Activated B cell treated with CpG ODN at 0.5 μM for 24 hours (primary cell): Measurements from ENCODE around the gene TM4SF18. TPM values are rescaled to one million over a fixed set of nuclear protein-coding genes. Genes with fewer than 3 reads are reported as not detected.

Experiments used
- ATAC-seq: fragments of 200-7000 bp; cut with Tn5 transposase; one replicate; pipeline ENCODE4 v1.10.0; 2021; ENCODE audit warnings: low read depth, mild to moderate bottlenecking, moderate library complexity
- CTCF ChIA-PET: fragments of 350-600 bp; sonication (Branson Sonifier 250); formaldehyde crosslinking; loops from one replicate; lab custom pipeline; 2021; ENCODE audit warnings: antibody characterized with exemption; lab: Charles Lee
- POLR2A ChIA-PET: fragments of 350-600 bp; sonication (Branson Sonifier 250); formaldehyde crosslinking; loops from one replicate; lab custom pipeline; 2021; ENCODE audit warnings: antibody characterized with exemption; lab: Charles Lee
- DNase-seq: peaks from one replicate; pipeline ENCODE4 v3.0.0; 2022
- H3K27ac Mint-ChIP-seq: one replicate; pipeline ENCODE4 v1.8.0; 2020; ENCODE audit warnings: mixed read lengths
- H3K27me3 Mint-ChIP-seq: one replicate; pipeline ENCODE4 v1.8.0; 2021; ENCODE audit warnings: mixed read lengths
- H3K36me3 Mint-ChIP-seq: one replicate; pipeline ENCODE4 v1.8.0; 2021; ENCODE audit warnings: low read depth, mixed read lengths
- H3K4me1 Mint-ChIP-seq: one replicate; pipeline ENCODE4 v1.8.0; 2021; ENCODE audit warnings: mixed read lengths
- H3K4me3 Mint-ChIP-seq: one replicate; pipeline ENCODE4 v1.8.0; 2020; ENCODE audit warnings: mild to moderate bottlenecking, mixed read lengths
- H3K9me3 Mint-ChIP-seq: one replicate; pipeline ENCODE4 v1.8.0; 2020; ENCODE audit warnings: mixed read lengths
- intact Hi-C: fragments of 100-400 bp; cut with micrococcal nuclease; formaldehyde crosslinking; loops from one replicate; pipeline ENCODE4 v1.15.1; 2024
- total RNA-seq: library from RNA; stranded (reverse); gene quantifications from 2 replicates; pipeline ENCODE4 v1.2.3, GENCODE V29; 2022
- TF ChIP-seq, protein P1 (sequence below): fragments of 200-600 bp; IDR thresholded peaks from one replicate; pipeline ENCODE4 v1.8.0; 2022; ENCODE audit warnings: antibody characterized with exemption, mild to moderate bottlenecking

TM4SF18 gene
- total RNA-seq, 1 donor from 2014 or later: not detected

DNA sequence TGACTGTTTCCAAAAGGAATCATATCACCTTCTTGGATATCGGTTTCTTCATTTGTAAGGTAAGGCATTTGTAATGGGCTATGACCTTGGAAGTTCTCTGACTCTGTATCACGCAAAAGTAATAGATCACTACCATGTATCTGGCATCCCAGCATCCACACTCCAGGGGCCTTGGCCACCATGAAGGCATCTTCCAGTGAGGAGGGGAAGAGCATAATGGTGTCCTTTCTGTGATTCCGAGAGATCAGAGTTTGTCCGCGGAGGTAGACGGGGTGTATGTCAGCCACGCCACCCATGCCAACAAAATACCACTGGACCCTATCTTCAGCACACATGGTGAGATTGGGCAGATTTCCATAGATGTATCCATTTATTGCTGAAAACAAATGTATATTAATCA, 63.7 kb downstream of the TM4SF18 start:
- ChIA-PET CTCF (interaction anchor here (1.3 to 3.2 kb wide), 2 partner anchors 41 to 150 kb away, joined by 3 to 15 read pairs; no protein-coding TSS in a partner anchor), POLR2A (no interaction called here)
- H3K9me3 Mint-ChIP-seq: no peaks in the 10 kb centered on the region
- ATAC-seq: no peak
- intact Hi-C loops: loop anchor here (5.0 kb wide), 1 partner anchor 448 kb away; no protein-coding TSS in a partner anchor
- TF ChIP-seq, protein P1, sequence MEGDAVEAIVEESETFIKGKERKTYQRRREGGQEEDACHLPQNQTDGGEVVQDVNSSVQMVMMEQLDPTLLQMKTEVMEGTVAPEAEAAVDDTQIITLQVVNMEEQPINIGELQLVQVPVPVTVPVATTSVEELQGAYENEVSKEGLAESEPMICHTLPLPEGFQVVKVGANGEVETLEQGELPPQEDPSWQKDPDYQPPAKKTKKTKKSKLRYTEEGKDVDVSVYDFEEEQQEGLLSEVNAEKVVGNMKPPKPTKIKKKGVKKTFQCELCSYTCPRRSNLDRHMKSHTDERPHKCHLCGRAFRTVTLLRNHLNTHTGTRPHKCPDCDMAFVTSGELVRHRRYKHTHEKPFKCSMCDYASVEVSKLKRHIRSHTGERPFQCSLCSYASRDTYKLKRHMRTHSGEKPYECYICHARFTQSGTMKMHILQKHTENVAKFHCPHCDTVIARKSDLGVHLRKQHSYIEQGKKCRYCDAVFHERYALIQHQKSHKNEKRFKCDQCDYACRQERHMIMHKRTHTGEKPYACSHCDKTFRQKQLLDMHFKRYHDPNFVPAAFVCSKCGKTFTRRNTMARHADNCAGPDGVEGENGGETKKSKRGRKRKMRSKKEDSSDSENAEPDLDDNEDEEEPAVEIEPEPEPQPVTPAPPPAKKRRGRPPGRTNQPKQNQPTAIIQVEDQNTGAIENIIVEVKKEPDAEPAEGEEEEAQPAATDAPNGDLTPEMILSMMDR: no peak
- H3K27ac Mint-ChIP-seq: no peak overlapping the region
- H3K4me1 Mint-ChIP-seq: peaks cover 15% of the 10 kb centered on the region
- no peak for DNase-seq
- H3K27me3 Mint-ChIP-seq: no peaks in the 10 kb centered on the region
- H3K36me3 Mint-ChIP-seq: no peaks in the 10 kb centered on the region
- H3K4me3 Mint-ChIP-seq: no peak overlapping the region

Other genes starting within 250 kb of the TM4SF18 start
- gene HLTF, start 247.1 kb downstream of the TM4SF18 start, total RNA-seq: 16.4 and 18.3 TPM in 2 replicates
- 30.1 and 30.5 TPM in 2 replicates for gene HPS3, start 204.0 kb downstream of the TM4SF18 start, total RNA-seq
- not detected in 2 replicates for gene CP, start 111.8 kb downstream of the TM4SF18 start, total RNA-seq
- not detected in 2 replicates for gene TM4SF1, start 44.0 kb upstream of the TM4SF18 start, total RNA-seq
- not detected in 2 replicates for gene TM4SF4, start 141.1 kb upstream of the TM4SF18 start, total RNA-seq